ENCODE data around the gene SMOC2.
"Not testable (repeated sequence)": the region's sequence is repeated elsewhere in the genome, so short reads cannot be mapped to it uniquely, and the experiment has no call there.

Gene SMOC2

DNA sequence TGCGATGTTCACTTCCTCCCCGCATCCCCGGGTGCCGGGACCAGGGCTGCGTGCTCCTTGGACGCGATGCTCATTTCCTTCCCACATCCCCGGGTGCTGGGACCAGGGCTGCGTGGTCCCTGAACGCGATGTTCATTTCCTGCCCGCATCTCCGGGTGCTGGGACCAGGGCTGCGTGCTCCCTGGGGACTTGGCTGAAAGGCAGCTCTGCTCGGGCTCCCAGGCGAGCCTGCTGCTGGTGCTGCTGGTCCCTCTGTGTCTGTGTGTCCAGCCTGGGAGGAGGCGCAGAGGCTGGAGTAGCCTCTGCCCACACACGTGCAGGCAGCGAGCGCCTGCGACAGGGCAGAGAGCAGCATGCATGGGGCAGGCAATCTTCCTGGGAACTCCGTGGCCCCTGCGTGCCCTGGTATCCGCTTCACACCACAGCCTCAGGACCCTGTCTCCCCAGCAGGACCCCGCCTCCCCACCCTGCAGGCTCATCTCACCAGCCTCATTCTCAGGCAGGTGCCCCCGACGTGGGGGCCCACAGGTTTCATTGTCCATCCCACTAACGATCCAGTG lies 132.4 kb downstream of the SMOC2 start:
- not testable (repeated sequence) for DNase-seq (ENCODE audit: low read depth, low spot score)

DNA sequence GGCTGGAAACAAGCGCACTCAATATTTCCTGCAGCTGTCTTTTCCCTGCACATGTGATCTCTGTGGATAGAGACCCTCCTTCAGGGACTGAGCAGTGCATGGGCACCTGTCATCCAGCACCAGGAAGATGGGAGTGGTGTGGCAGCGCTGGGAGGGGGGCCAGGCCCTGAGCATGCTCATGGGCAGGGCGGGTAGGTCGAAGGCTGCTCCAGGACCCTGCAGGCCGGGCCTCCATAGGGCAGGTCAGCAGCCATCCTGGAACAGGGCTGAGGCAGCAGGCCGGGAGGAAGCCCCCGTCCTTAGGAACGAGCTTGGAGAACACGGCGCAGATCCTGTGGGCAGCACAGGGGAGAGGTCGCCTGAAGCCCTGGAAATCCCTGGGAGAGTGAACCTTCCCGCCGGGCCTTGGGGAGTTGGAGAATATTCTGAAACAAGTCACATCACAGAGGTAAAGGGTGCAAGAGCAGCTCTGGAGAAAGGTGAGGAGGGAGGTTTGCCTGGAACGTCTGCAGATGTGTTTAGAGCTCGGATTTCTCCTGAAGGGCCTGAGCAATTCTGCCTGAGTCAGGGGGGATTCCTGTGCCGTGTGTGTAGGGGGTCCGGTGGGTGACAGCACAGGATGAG lies 133.2 kb downstream of the SMOC2 start:
- DNase-seq (ENCODE audit: low read depth, low spot score): no peak

DNA sequence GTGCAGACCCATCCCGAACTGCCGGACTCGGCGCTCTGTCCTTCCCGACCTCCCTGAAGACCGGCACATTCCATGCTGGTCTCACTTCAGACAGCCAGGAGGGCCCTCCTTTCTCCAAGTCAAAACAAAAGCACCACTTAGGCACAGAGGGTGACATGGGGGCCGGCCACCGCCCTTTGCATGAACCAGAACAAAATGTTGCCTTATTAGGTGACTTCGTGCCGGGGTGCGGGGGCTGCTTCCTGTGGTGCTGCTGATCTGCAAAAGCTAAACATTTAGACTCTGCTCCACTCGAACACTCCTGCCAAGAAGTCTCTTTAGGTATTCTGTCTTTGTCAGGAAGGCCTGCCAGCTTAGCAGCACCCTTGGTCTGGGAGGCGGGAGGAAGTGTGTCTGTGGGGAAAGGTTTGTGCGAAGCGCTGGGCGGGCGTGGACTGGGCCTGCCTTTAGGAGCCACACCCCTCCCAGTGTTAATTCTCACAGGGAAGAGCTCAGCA lies 133.8 kb downstream of the SMOC2 start:
- no peak for DNase-seq (ENCODE audit: low read depth, low spot score)

DNA sequence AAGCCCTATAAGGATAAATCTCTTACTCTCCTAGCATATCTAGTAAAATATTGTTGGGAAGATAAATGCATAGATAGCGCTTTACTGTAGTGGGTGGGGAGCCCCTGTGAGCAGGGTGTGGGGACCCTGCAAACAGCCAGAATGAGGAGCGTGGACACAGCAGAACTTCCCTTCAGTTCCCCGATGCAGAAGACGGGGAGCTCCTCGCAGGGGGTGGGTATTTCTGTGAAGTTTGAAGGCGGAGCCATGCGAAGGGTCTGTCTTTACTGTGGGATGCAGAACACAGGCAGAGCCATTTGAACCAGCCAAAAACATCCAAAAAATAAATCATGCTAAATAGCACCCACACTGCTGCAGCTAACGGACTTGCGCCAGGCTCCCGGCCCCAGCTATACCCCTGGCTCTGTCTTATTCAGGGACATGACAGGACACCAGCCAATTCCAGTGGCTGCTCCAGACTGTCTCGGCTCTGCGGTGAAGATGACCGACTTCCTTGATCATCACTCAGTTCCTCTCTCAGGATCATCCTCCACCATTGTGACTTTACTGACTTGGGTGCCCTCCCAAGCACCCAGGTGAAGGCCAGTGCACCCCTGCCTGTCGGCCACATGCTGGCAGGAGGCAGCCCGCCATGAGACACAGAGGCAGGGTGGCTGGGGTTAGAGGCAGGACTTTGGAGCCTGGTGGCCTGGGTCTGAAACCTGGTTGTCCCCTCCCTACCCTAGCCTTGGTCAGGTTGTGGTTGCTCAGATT lies 134.5 kb downstream of the SMOC2 start:
- DNase-seq (ENCODE audit: low read depth, low spot score): no peak

DNA sequence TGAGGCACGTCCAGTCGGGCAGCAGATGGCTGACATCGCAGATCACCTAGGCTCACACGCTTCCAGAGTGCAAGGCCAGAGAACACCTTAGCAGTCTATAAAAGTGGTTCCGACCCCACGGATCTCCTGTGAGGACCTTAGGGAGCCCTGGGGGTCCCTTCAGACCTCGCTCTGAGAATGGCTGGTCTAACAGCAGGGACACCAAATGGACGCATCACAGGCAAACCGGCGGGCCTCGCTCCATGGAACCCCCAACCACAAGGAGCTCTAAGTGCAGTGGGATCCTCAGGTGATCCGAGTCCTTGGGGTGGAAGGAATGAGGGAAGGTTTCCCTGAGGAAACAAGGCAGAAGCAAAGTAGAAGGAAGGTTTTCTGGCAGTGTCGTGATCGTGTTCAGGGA lies 135.4 kb downstream of the SMOC2 start:
- no peak for DNase-seq (ENCODE audit: low read depth, low spot score)

DNA sequence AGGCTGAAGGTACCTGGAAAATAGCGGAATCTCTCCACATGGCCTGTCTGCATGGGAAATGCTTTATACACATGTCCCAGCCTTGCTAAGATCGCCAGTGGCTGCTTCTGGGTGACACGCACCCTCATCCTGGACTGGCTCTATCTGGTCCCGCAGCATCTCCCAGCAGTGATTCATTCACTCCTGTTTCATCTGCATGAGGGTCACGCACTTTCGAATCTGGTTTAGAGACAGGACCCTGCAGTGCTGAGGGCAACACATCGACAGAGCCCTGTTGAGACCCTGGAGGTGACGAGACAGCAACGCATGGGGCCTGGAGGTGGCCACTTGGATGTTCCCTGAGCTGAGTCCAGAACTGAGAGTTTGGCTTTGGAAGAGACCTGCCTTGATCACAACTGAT lies 136.5 kb downstream of the SMOC2 start:
- DNase-seq (ENCODE audit: low read depth, low spot score): no peak

DNA sequence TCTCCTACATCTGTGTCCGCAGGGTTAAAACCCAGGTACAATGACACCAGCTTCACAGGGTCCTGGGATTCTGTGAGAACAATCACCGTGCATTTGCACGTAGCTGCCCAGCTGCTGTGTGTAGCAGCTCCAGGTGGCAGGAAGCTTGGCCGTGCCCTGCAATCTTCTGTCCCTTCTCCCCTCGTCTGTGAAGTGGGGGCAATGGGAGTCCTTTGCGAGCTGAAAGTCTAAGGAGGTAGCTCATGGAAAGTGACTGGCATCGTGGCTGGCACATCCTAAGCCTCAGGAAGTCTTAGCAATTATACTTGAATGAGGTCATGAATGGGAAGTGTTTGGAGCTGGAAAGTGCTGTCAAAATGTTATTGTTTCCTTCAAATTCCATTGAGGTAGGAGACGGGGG lies 137.1 kb downstream of the SMOC2 start:
- no peak for DNase-seq (ENCODE audit: low read depth, low spot score)

DNA sequence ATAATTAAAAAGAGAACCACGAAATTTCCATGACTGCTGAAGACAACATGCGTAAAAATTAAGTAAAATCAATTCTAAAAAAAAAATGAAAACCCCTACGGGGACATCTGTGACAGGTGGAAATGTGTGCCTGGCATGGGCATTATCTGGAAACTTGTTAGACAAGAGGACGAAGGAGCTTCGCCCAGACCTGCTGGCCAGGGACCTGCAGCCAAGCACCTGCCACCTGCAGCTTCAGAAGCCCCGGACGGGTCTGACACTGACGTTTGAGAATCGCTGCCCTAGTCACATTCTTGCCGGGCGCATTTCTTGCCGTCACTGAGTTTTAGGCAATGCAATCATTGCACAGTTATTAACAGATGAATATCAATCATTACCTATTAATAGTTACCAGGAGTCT lies 140.3 kb downstream of the SMOC2 start:
- DNase-seq (ENCODE audit: low read depth, low spot score): no peak

DNA sequence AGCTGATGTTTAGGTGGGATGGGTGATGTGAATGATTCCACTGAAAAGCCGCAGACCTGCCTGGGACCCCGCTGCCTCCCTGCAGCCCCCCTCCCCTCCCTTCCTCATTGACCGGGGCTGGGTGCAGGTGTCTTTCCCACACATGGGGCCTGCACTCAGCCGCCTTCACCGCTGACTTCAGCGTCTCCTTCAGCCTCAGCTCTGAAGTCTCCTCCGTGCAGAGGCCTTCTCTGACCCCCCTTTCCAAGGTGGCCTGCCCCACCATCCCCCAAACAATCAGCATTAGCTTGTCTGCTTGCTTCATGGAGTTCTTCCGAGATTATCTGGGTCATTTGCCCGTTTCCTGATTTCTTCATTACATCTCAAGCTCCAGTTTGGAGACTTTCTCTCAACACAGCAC lies 140.7 kb downstream of the SMOC2 start:
- DNase-seq (ENCODE audit: low read depth, low spot score): no peak

DNA sequence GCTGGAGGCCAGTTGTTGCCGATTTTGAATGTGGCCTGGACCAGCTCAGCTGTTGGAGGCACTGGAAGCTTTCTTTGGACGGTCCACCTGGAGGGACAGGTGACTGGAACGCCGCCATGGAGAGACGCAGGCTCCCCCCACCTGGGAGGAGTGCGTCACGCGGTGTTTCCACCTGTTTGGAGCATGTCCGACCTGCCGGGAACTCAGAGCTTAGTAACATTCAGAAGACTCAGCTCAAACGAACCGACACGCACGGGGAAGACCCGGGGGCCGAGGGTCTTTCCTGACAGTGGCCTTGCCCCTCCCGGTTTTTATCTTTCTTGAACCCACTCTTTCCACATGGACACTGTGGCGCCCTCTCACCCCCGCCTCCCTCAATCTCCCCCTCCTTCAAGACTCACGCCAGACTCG lies 141.6 kb downstream of the SMOC2 start:
- no peak for DNase-seq (ENCODE audit: low read depth, low spot score)

DNA sequence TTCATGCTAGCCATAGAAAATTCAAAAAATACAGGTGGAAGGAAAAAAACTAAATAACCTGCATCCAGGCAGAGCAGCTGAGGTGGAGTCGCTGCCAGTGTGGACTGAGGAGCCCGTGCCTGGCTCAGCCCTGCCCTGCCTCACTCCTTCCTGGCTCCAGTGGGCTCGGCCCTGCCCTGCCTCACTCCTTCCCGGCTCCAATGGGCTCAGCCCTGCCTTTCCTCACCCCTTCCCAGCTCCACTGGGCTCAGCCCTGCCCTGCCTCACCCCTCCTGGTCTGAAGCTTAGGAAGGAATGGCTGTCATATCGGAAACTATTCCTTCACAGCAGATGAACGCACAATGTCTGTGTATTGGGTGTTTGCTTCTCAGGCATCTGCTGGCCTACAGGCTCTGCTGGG lies 142.1 kb downstream of the SMOC2 start:
- no peak for DNase-seq (ENCODE audit: low read depth, low spot score)

DNA sequence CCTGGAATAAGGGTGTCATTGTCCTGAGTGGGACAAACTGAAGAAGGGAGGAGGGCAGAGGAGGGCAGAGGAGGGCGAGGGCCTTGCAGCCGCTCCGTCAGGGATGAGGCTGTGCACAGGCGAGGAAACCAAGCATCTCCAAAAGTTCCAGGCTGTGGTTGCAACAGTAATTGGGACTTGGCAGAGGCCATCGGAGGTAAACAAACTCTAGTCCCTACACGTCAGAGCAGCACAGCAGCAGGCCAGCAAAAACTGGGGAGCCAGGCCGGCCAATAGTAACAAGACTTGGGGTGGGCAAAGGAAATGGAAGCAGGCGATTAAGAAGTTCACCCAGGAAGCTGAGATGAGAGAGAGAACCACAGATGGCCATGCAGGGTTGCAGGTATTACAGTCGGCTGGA lies 142.8 kb downstream of the SMOC2 start:
- DNase-seq (ENCODE audit: low read depth, low spot score): no peak

DNA sequence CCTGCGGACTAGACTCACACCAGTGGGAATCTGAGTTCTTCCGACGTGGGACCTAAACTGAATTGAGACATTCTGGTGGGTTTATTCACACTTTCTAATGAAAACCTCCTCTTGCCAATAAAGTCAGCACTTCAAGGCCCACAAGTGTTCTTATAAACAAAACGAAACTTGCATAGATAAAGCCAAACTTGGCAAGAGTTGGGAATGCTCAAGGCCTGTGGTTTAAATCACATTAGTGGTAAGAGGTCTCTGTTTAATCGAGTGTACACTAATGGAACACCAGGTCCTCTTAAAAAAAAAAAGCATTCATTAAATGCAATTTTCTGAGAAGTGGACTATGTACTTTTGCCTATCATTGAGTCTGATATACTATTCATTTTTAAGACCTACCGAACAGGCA lies 143.3 kb downstream of the SMOC2 start:
- DNase-seq (ENCODE audit: low read depth, low spot score): no peak

DNA sequence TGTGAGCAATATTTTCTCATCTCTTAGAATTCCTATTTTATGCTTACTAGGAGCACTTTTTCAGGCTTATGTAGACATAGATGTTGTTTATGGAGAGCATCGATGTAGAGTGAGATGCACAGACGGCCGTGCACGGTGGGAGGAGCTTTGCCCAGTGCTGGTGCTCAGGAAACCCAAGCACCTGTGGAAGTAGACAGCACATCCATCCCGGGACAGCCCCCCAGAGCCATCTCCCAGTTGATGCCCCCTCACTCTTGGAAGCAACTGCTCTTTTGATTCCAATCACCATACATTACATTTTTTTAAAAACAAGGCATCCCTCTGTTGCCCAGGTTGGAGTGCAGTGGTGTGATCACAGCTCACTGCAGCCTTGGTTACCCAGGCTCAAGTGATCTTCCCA lies 143.7 kb downstream of the SMOC2 start:
- no peak for DNase-seq (ENCODE audit: low read depth, low spot score)

DNA sequence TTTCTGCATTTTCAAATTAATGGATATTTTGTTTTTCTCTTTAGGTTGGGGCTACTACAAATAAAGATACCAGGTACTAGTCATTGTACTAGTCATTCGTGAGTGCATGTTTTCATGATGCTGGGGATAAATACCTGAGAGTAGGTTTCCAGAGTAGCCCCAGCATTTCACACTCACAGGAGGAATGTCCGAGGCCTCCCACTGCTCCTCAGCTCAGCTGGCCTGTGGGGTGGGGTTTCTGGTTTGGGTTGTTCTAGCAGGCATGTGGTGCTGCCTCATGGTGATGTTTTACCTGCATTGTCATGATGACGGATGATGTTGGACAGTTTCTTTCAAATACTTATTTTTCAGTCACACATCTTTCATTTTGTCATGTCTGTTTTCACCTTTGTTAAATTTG lies 144.5 kb downstream of the SMOC2 start:
- DNase-seq (ENCODE audit: low read depth, low spot score): no peak

DNA sequence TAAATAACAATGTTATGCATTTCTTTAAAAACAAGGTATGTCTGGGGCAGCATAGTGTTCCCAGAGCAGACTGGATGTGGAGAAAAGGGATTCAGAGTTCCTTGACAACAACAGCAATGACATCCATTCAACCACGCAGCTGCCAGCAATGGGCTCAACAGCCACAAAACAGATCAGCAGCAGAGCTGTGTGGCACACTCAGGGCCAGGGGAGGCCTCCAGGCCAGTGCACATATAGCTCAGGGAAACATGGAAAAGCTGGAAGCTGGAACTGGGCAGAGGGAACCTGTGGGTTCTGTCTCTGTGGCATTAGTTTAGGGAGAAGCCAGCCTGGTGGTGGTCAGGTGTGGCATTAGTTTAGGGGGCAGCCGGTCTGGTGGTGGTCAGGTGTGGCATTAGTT lies 148.3 kb downstream of the SMOC2 start:
- no peak for DNase-seq (ENCODE audit: low read depth, low spot score)

DNA sequence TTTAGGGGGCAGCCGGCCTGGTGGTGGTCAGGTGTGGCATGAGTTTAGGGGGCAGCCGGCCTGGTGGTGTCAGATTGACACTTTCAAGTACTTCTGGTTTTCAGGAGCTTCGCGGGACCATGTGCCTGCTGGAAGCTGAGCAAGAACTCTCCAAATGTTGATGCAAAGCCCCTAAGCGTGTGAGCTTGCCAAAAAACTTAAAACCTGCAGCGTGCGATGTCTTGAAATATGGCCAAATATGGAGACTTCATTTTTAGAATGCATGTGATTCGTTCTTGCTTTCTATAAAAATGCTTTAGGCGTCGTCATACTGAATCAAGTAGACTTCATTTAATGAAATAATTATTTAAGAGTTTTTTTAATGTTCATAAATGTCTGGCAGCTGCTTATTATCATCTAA lies 149.4 kb downstream of the SMOC2 start:
- no peak for DNase-seq (ENCODE audit: low read depth, low spot score)

DNA sequence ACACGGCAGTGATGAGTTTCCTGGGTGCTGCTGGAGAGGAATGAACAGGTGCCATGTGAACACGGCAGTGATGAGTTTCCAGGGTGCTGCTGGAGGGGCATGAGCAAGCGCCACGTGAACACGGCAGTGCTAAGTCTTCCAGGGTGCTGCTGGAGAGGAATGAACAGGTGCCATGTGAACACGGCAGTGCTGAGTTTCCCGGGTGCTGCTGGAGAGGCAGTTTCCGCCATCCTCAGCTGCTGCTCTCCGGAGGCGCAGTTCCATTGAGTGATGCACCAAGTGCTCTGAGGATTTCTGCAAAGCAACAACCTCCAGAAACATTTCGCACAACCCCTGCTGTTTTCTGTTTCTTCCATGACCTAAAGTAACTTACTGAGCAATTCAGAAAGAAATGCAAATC lies 155.4 kb downstream of the SMOC2 start:
- no peak for DNase-seq (ENCODE audit: low read depth, low spot score)

DNA sequence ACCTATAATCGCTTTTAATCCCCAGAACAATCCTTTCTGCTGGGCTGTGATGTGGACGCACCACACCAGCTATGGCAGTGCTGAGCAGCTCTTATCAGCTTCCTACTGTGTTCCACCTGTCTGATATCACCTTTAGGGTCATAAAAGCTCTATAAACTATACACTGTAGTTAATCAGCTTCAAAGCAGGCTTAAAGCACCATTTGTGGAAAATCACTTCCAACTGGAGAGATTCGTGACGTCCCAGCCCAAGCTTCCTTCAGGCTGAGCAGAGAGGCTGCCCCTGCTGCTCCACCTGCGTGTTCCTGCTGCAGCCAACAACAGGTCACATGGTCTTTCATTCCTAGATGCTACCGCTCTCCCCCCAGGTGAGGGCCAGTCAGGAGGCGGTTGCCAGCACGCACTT lies 156.5 kb downstream of the SMOC2 start:
- no peak for DNase-seq (ENCODE audit: low read depth, low spot score)

DNA sequence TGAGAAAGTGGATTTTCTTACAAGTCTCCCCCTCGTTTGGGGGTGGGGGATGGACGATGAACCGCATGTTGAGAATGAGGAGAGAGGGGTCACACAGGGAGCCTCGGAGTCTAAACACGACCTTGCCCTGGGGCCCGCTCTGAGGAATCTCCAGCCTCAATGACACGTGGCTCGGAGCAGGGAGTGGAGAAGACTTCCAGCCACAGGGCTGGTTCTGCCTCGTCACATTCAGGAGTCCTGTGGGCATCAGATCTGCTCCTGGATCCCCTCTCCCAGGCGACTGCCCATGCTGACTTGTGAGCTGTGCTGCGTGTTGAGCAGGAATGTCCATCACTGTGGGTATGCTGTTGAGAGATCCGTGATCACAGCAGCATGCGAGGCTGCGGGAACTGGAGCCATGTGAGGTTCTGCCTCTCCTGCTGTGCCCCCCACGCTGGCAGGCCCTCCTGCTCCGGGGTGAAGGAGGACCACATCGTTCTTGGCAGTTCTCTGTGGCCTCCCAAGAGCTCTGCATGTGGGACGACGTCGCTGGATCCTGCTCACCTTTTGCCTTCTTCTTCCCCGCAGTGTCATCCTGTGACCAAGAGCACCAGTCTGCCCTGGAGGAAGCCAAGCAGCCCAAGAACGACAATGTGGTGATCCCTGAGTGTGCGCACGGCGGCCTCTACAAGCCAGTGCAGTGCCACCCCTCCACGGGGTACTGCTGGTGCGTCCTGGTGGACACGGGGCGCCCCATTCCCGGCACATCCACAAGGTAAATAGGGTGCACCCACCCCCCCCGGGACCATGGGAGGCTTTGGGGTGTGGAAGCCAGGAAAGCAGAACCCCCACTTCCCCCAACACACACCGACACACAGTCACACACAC lies 157.5 kb downstream of the SMOC2 start:
- no peak for DNase-seq (ENCODE audit: low read depth, low spot score)

DNA sequence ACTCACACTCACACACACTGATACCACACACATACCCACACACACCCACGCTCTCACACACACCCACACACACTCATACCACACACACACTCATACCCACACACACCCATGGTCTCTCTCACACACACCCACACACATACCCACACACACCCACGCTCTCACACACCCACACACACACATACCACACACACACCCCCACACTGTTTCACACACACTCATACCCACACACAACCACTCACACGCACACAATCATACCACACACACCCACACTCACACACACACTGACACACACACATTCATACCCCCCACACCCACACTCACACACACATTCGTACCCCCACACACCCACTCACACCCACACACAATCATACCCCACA lies 158.1 kb downstream of the SMOC2 start:
- no peak for DNase-seq (ENCODE audit: low read depth, low spot score)

DNA sequence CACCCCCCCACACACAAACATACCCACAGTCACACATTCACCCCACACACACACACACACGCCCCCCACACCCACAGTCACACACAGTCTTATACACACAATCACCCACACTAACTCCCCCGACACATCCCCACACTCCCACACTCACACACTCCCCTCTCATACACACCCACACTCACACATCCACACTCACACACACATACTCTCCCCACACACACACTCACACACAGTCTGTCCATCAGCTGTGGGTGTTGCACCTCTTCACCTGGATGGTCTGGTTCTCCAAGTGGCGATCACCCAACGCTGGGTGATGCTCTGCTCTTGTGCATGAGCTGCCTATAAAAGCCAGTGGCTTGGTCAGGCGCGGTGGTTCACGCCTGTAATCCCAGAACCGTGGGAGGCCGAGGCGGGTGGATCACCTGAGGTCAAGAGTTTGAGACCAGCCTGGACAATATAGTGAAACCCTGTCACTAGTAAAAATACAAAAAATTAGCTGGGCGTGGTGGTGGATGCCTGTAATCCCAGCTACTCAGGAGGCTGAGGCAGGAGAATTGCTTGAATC lies 158.9 kb downstream of the SMOC2 start:
- DNase-seq (ENCODE audit: low read depth, low spot score): no peak

Measured in brain pericyte (primary cell).